HepG2 (cell line): ENCODE data around the gene BRD3. TPM values are rescaled to one million over a fixed set of nuclear protein-coding genes. Genes with fewer than 3 reads are reported as not detected.

Experiments used
- AGO1 ChIP-seq: fragments of 200-400 bp; formaldehyde crosslinking; IDR thresholded peaks from 2 replicates; pipeline ENCODE4 v1.6.1; 2017; ENCODE audit warnings: mild to moderate bottlenecking, low read depth, low read length, moderate library complexity; ENCODE audit not compliant: poor library complexity, severe bottlenecking
- AKAP8 ChIP-seq: sonication (generic); formaldehyde crosslinking; IDR thresholded peaks from 2 replicates; pipeline ENCODE4 v1.5.1; 2020; ENCODE audit warnings: mild to moderate bottlenecking, missing genetic modification reagents
- BRCA1 ChIP-seq: sonication (generic); formaldehyde crosslinking; IDR thresholded peaks from 2 replicates; pipeline ENCODE4 v1.4.0; 2020; ENCODE audit warnings: missing genetic modification reagents
- DBP ChIP-seq: sonication (generic); formaldehyde crosslinking; IDR thresholded peaks from 2 replicates; pipeline ENCODE4 v1.4.0; 2020; ENCODE audit warnings: missing genetic modification reagents; ENCODE audit errors: not compliant biosample characterization
- DMAP1 ChIP-seq: IDR thresholded peaks from 2 replicates; pipeline ENCODE4 v1.6.1; 2016
- FOXO4 ChIP-seq: sonication (generic); formaldehyde crosslinking; conservative IDR thresholded peaks from 2 replicates; pipeline ENCODE4 v1.8.1; 2023; ENCODE audit warnings: missing genetic modification reagents
- HDAC2 ChIP-seq: sonication (generic); formaldehyde crosslinking; IDR thresholded peaks from 2 replicates; pipeline ENCODE4 v1.4.0; 2020; ENCODE audit warnings: missing genetic modification reagents
- MTF1 ChIP-seq: sonication (generic); formaldehyde crosslinking; IDR thresholded peaks from 2 replicates; pipeline ENCODE4 v1.5.0; 2020; ENCODE audit warnings: missing genetic modification reagents
- NR2C2 ChIP-seq: sonication (generic); formaldehyde crosslinking; IDR thresholded peaks from 2 replicates; pipeline ENCODE4 v1.4.0; 2020; ENCODE audit warnings: missing genetic modification reagents, mild to moderate bottlenecking, moderate library complexity, borderline replicate concordance
- PITX1 ChIP-seq: sonication (generic); formaldehyde crosslinking; IDR thresholded peaks from 2 replicates; pipeline ENCODE4 v1.5.1; 2020; ENCODE audit warnings: mild to moderate bottlenecking, missing genetic modification reagents
- SNAI1 ChIP-seq: sonication (generic); formaldehyde crosslinking; IDR thresholded peaks from 2 replicates; pipeline ENCODE4 v1.5.0; 2020; ENCODE audit warnings: mild to moderate bottlenecking, missing genetic modification reagents, borderline replicate concordance
- SSRP1 ChIP-seq: IDR thresholded peaks from 2 replicates; pipeline ENCODE4 v1.6.1; 2016; ENCODE audit warnings: control low read depth
- UBTF ChIP-seq: sonication (generic); formaldehyde crosslinking; IDR thresholded peaks from 2 replicates; pipeline ENCODE4 v1.4.0; 2020; ENCODE audit warnings: mild to moderate bottlenecking, missing genetic modification reagents
- ZBED4 ChIP-seq: sonication (generic); formaldehyde crosslinking; IDR thresholded peaks from 2 replicates; pipeline ENCODE4 v1.4.0; 2020; ENCODE audit warnings: missing genetic modification reagents, borderline replicate concordance
- ZBTB7A ChIP-seq: sonication (generic); formaldehyde crosslinking; IDR thresholded peaks from 2 replicates; pipeline ENCODE4 v1.8.0; 2022; ENCODE audit warnings: mild to moderate bottlenecking, missing genetic modification reagents
- ZBTB8A ChIP-seq: sonication (generic); formaldehyde crosslinking; IDR thresholded peaks from 2 replicates; pipeline ENCODE4 v1.4.0; 2020; ENCODE audit warnings: mild to moderate bottlenecking, low read depth, missing genetic modification reagents, borderline replicate concordance
- ZNF256 ChIP-seq: sonication (generic); formaldehyde crosslinking; conservative IDR thresholded peaks from 2 replicates; pipeline ENCODE4 v1.4.0; 2020; ENCODE audit warnings: missing genetic modification reagents
- ZNF614 ChIP-seq: IDR thresholded peaks from 2 replicates; pipeline ENCODE4 v1.6.1; 2018; ENCODE audit warnings: missing biosample characterization, missing genetic modification reagents, inconsistent platforms, borderline replicate concordance
- ZNF652 ChIP-seq: IDR thresholded peaks from 2 replicates; pipeline ENCODE4 v1.6.1; 2016; ENCODE audit warnings: low read depth, borderline replicate concordance
- ZNF75D ChIP-seq: sonication (generic); formaldehyde crosslinking; IDR thresholded peaks from 2 replicates; pipeline ENCODE4 v1.8.1; 2023; ENCODE audit warnings: missing genetic modification reagents, mild to moderate bottlenecking, borderline replicate concordance
- ZNF776 ChIP-seq: sonication (generic); formaldehyde crosslinking; IDR thresholded peaks from 2 replicates; pipeline ENCODE4 v1.4.0; 2020; ENCODE audit warnings: mild to moderate bottlenecking, missing genetic modification reagents
- polyA plus RNA-seq, 8 experiments: library from polyadenylated mRNA; depleted of rRNA in 3 of 8; stranded (reverse) in 7 of 8; unstranded in 1 of 8; fragments of >200 nt; fragmentation: Illumina TruSeq in 4 of 8; extraction: Trizol in 4 of 8; gene quantifications; 2 replicates each; pipeline versions ENCODE4 v1.2.1 to v1.2.3, GENCODE V29; 2011 to 2016; ENCODE audit warnings: low read depth in 4 of 8, missing spikeins in 1 of 8, mixed read lengths in 1 of 8; ENCODE audit not compliant: insufficient read depth in 1 of 8
- total RNA-seq, 5 experiments: library from RNA; depleted of rRNA; stranded (reverse); fragments of >200 nt; fragmentation: Illumina TruSeq; extraction: Trizol; gene quantifications; 2 replicates each; pipeline ENCODE4 v1.2.3, GENCODE V29; 2016; ENCODE audit warnings: low read depth in 1 of 5

BRD3 gene
- total and polyA plus RNA-seq, 2 of the 13 experiments (the other 11 are each of a cell fraction or from before 2014, with no cell fraction given): 5.9 to 12.9 TPM

GRCh38 chr9:133990366-133991213, 77.2 kb downstream of the BRD3 start (continued):
- TF ChIP-seq ZNF776 (CRISPR knock-in tag): peak; percentile 28; the same call in 1 of the 2 replicates
- peak; percentile 94 for TF ChIP-seq NR2C2
- no peak for TF ChIP-seq DBP
- no peak; the same call in 1 of the 2 replicates for TF ChIP-seq AKAP8 (CRISPR knock-in tag)
- no peak for TF ChIP-seq BRCA1 (CRISPR knock-in tag)
- TF ChIP-seq UBTF: peak; percentile 78
- no peak for TF ChIP-seq ZNF652 (CRISPR knock-in tag)
- TF ChIP-seq ZNF614: peak; percentile 26; the same call in 1 of the 2 replicates
- peak; percentile 72; the same call in 1 of the 2 replicates for TF ChIP-seq DMAP1 (CRISPR knock-in tag)
- no peak for TF ChIP-seq FOXO4 (CRISPR knock-in tag)
- no peak for TF ChIP-seq AGO1
- TF ChIP-seq PITX1: peak; percentile 74; the same call in 1 of the 2 replicates
- TF ChIP-seq ZNF256: no peak
- TF ChIP-seq SSRP1: no peak
- TF ChIP-seq ZBED4 (CRISPR knock-in tag): peak; percentile 34; the same call in 1 of the 2 replicates
- TF ChIP-seq ZNF75D (CRISPR knock-in tag): no peak
- peak; percentile 71 for TF ChIP-seq HDAC2 (CRISPR knock-in tag)
- TF ChIP-seq SNAI1 (CRISPR knock-in tag): 0 out of 2 replicates have a peak, but pooled peaks have one; percentile 80
- no peak for TF ChIP-seq MTF1 (CRISPR knock-in tag)
- peak; percentile 34; the same call in 1 of the 2 replicates for TF ChIP-seq ZBTB7A (CRISPR knock-in tag)
- no peak for TF ChIP-seq ZBTB8A (CRISPR knock-in tag)
